ENCODE results near the gene SELPLG.
A peak's percentile ranks its signal among the peaks of the same experiment; 100 is the strongest.
"Not testable (repeated sequence)": the region's sequence is repeated elsewhere in the genome, so short reads cannot be mapped to it uniquely, and the experiment has no call there.

The SELPLG gene

GRCh38 chr12:108618953-108619274 lies 14.8 kb downstream of the SELPLG start:
- H3K4me3 Mint-ChIP-seq; H3K27me3 Mint-ChIP-seq; ATAC-seq (replicated peaks; ENCODE audit: extremely low read depth, poor library complexity, severe bottlenecking); H3K9me3 Mint-ChIP-seq; DNase-seq (ENCODE audit: low spot score in 2 of 2): not testable (repeated sequence)
- Mint-ChIP-seq H3K27ac (ENCODE audit: low read depth) (peak overlapping the region; percentile 96), H3K4me1 (peaks cover 66% of the 10 kb centered on the region), H3K36me3 (ENCODE audit: insufficient read depth) (peaks cover 49% of the 10 kb centered on the region)

DNA sequence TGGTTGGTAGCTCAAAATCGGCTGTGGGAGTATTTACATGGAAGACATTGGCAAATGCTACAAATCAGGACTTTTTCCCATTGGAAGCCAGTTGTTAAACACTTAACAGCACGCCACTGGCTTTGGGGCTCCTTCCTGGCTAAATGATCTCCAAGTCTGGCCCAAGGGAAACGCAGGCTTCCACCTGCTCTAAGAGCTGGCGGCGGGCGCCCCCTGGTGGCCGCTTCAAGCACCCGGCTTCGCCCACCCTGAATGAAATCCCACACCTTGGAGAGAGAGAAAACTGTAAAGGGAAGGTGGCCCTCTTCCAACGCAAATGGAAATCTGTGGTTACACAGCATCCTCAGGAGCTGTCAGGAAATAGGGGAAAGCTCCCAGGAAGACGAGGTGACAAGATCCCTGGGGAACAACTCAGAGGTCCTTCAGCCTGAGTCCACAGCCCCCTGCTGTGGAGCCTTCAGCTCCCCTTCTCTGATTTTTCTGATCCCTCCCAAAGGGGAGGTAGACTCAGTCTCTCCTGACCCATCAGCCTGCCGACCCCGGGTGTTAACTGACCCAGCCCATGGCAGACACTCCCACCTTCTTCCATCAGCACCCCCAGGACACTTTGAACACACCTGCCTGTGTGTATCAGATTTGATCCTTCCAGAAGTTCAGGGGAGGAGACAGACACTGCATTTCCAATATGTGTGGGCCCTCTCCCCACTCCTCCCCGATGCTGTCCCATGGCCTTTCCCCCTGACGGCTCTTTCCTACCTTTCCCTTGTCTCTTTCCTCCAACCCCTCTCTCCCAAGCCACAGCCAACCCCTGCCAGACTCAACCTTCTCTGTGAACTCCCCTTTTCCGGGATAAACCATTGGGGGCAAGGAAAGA lies 15.4 kb downstream of the SELPLG start:
- Mint-ChIP-seq H3K27me3 (no peaks in the 10 kb centered on the region), H3K4me3 (peak overlapping the region; percentile 64), H3K4me1 (peaks cover 63% of the 10 kb centered on the region), H3K36me3 (ENCODE audit: insufficient read depth) (peaks cover 43% of the 10 kb centered on the region), H3K9me3 (no peaks in the 10 kb centered on the region), H3K27ac (ENCODE audit: low read depth) (peak overlapping the region; percentile 96)
- ATAC-seq (replicated peaks; ENCODE audit: extremely low read depth, poor library complexity, severe bottlenecking) (peak; percentile 57), DNase-seq (ENCODE audit: low spot score in 2 of 2) (peak; percentile 65 to 77)

GRCh38 chr12:108616941-108617858 lies 16.5 kb downstream of the SELPLG start:
- H3K4me1 Mint-ChIP-seq: peaks cover 58% of the 10 kb centered on the region
- H3K27me3 Mint-ChIP-seq: no peaks in the 10 kb centered on the region
- peak overlapping the region; percentile 64 for H3K4me3 Mint-ChIP-seq
- peaks cover 33% of the 10 kb centered on the region for H3K36me3 Mint-ChIP-seq (ENCODE audit: insufficient read depth)
- no peaks in the 10 kb centered on the region for H3K9me3 Mint-ChIP-seq
- DNase-seq (ENCODE audit: low spot score in 2 of 2) (peak; percentile 41 to 68), ATAC-seq (replicated peaks; ENCODE audit: extremely low read depth, poor library complexity, severe bottlenecking) (peak; percentile 87)
- H3K27ac Mint-ChIP-seq (ENCODE audit: low read depth): peak overlapping the region; percentile 96

GRCh38 chr12:108616359-108616758 lies 17.3 kb downstream of the SELPLG start:
- ATAC-seq (replicated peaks; ENCODE audit: extremely low read depth, poor library complexity, severe bottlenecking) (no peak), DNase-seq (ENCODE audit: low spot score in 2 of 2) (no peak)
- peak overlapping the region; percentile 64 for H3K4me3 Mint-ChIP-seq
- H3K9me3 Mint-ChIP-seq: no peaks in the 10 kb centered on the region
- H3K27me3 Mint-ChIP-seq: no peaks in the 10 kb centered on the region
- peaks cover 26% of the 10 kb centered on the region for H3K36me3 Mint-ChIP-seq (ENCODE audit: insufficient read depth)
- H3K4me1 Mint-ChIP-seq: peaks cover 54% of the 10 kb centered on the region
- H3K27ac Mint-ChIP-seq (ENCODE audit: low read depth): peak overlapping the region; percentile 96

- peak overlapping the region; percentile 96 for H3K27ac Mint-ChIP-seq (ENCODE audit: low read depth)
- no peak for ATAC-seq (replicated peaks; ENCODE audit: extremely low read depth, poor library complexity, severe bottlenecking)
- H3K4me1 Mint-ChIP-seq: peaks cover 49% of the 10 kb centered on the region
- no peaks in the 10 kb centered on the region for H3K27me3 Mint-ChIP-seq
- peaks cover 22% of the 10 kb centered on the region for H3K36me3 Mint-ChIP-seq (ENCODE audit: insufficient read depth)
- no peak for DNase-seq (ENCODE audit: low spot score in 2 of 2)
- no peak overlapping the region for H3K4me3 Mint-ChIP-seq
- H3K9me3 Mint-ChIP-seq: no peaks in the 10 kb centered on the region
These were observed 17.8 kb downstream of the SELPLG start for GRCh38 chr12:108615918-108616317.

DNA sequence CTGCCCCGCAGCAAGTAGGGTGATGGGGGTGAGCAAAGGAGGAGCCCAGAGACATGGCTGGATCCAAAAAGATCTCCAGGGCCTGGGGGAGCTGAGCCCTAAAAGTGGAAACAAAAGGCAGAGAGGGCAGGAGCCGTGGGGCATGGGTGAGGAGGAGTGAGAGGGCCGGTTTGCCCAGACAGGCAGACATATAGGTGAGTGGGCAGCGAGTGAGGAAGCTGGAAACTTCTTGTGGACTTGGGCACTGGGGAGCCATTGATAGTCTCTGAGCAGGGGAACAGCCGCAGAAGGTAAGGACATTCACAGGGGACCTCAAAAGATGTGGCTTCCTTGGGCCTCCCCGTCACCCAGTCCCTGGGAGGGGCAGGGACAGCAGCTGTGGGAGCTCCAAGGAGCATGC lies 19.1 kb downstream of the SELPLG start:
- H3K27me3 Mint-ChIP-seq: no peaks in the 10 kb centered on the region
- DNase-seq (ENCODE audit: low spot score in 2 of 2) (no peak), ATAC-seq (replicated peaks; ENCODE audit: extremely low read depth, poor library complexity, severe bottlenecking) (no peak)
- H3K36me3 Mint-ChIP-seq (ENCODE audit: insufficient read depth): peaks cover 16% of the 10 kb centered on the region
- no peaks in the 10 kb centered on the region for H3K9me3 Mint-ChIP-seq
- peak overlapping the region; percentile 77 for H3K27ac Mint-ChIP-seq (ENCODE audit: low read depth)
- no peak overlapping the region for H3K4me3 Mint-ChIP-seq
- H3K4me1 Mint-ChIP-seq: peaks cover 43% of the 10 kb centered on the region

DNA sequence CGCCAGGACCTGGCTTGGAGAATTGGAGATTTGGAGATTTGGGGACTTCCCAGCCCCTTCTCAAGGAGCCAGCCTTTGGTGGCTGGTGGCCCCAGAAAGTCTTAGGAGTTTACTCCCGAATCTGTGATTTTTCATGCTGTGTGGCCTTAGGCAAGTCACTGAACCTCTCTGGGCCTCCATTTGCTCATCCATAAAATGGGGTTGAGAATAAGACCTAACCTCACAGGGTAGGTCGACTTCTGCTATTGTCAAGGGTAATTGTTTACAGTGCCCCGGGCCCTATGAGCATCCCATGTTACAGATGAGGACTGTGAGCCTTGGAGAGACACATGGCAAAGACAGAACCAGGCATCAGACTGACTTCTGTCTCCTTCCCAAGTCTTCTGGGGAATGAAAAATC lies 19.7 kb downstream of the SELPLG start:
- Mint-ChIP-seq H3K36me3 (ENCODE audit: insufficient read depth) (peaks cover 16% of the 10 kb centered on the region), H3K27me3 (no peaks in the 10 kb centered on the region), H3K4me1 (peaks cover 40% of the 10 kb centered on the region), H3K9me3 (no peaks in the 10 kb centered on the region), H3K4me3 (no peak overlapping the region), H3K27ac (ENCODE audit: low read depth) (peak overlapping the region; percentile 77)
- no peak for DNase-seq (ENCODE audit: low spot score in 2 of 2)
- ATAC-seq (replicated peaks; ENCODE audit: extremely low read depth, poor library complexity, severe bottlenecking): no peak

DNA sequence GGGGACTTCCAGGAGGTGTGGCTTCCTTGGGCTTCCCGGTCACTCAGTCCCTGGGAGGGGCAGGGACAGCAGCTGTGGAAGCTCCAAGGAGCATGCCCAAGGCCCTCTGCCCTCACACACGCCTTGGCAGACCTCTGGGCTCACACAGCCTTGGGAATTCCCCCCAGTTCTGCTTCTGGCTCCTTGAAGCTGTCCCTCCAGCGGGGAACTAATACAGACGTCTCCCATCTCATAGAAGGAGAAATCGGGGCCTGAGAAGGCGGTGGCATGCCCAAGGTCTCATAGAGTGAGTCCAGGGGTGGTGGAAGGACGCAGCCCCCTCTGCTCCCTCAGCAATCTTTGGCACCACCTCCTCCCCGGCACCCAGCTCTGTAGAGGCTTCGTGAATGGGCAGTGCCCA lies 20.1 kb downstream of the SELPLG start:
- no peak for DNase-seq (ENCODE audit: low spot score in 2 of 2)
- Mint-ChIP-seq H3K4me1 (peaks cover 35% of the 10 kb centered on the region), H3K9me3 (no peaks in the 10 kb centered on the region)

GRCh38 chr12:108612788-108613282 lies 20.9 kb downstream of the SELPLG start:
- Mint-ChIP-seq H3K9me3 (no peaks in the 10 kb centered on the region), H3K27me3 (no peaks in the 10 kb centered on the region), H3K4me1 (peaks cover 28% of the 10 kb centered on the region), H3K36me3 (ENCODE audit: insufficient read depth) (peaks cover 13% of the 10 kb centered on the region), H3K27ac (ENCODE audit: low read depth) (no peak overlapping the region), H3K4me3 (no peak overlapping the region)
- no peak for ATAC-seq (replicated peaks; ENCODE audit: extremely low read depth, poor library complexity, severe bottlenecking)
- no peak for DNase-seq (ENCODE audit: low spot score in 2 of 2)

More for the DNA sequence above, 20.1 kb downstream of the SELPLG start:
- Mint-ChIP-seq H3K27me3 (no peaks in the 10 kb centered on the region), H3K36me3 (ENCODE audit: insufficient read depth) (peaks cover 16% of the 10 kb centered on the region), H3K4me3 (no peak overlapping the region), H3K27ac (ENCODE audit: low read depth) (peak overlapping the region; percentile 77)
- no peak for ATAC-seq (replicated peaks; ENCODE audit: extremely low read depth, poor library complexity, severe bottlenecking)

GRCh38 chr12:108611884-108612415 lies 21.7 kb downstream of the SELPLG start:
- ATAC-seq (replicated peaks; ENCODE audit: extremely low read depth, poor library complexity, severe bottlenecking): no peak
- H3K27ac Mint-ChIP-seq (ENCODE audit: low read depth): peak overlapping the region; percentile 41
- H3K4me1 Mint-ChIP-seq: peaks cover 19% of the 10 kb centered on the region
- H3K27me3 Mint-ChIP-seq: no peaks in the 10 kb centered on the region
- H3K4me3 Mint-ChIP-seq: no peak overlapping the region
- peak; percentile 40 to 47 for DNase-seq (ENCODE audit: low spot score in 2 of 2)
- no peaks in the 10 kb centered on the region for H3K9me3 Mint-ChIP-seq
- H3K36me3 Mint-ChIP-seq (ENCODE audit: insufficient read depth): peaks cover 8% of the 10 kb centered on the region

- Mint-ChIP-seq H3K27me3 (no peaks in the 10 kb centered on the region), H3K27ac (ENCODE audit: low read depth) (no peak overlapping the region), H3K36me3 (ENCODE audit: insufficient read depth) (peaks cover 4% of the 10 kb centered on the region), H3K4me3 (no peak overlapping the region), H3K4me1 (peaks cover 12% of the 10 kb centered on the region), H3K9me3 (no peaks in the 10 kb centered on the region)
- ATAC-seq (replicated peaks; ENCODE audit: extremely low read depth, poor library complexity, severe bottlenecking) (no peak), DNase-seq (ENCODE audit: low spot score in 2 of 2) (no peak)
These were observed 22.7 kb downstream of the SELPLG start for GRCh38 chr12:108610856-108611605.

- Mint-ChIP-seq H3K4me1 (peaks cover 12% of the 10 kb centered on the region), H3K27ac (ENCODE audit: low read depth) (peak overlapping the region; percentile 55), H3K4me3 (no peak overlapping the region)
These were observed 23.3 kb downstream of the SELPLG start for GRCh38 chr12:108610336-108610815.

More at GRCh38 chr12:108610336-108610815, 23.3 kb downstream of the SELPLG start:
- H3K27me3 Mint-ChIP-seq: no peaks in the 10 kb centered on the region
- peaks cover 7% of the 10 kb centered on the region for H3K36me3 Mint-ChIP-seq (ENCODE audit: insufficient read depth)
- no peaks in the 10 kb centered on the region for H3K9me3 Mint-ChIP-seq
- ATAC-seq (replicated peaks; ENCODE audit: extremely low read depth, poor library complexity, severe bottlenecking) (no peak), DNase-seq (ENCODE audit: low spot score in 2 of 2) (no peak)

All from central memory CD8-positive, alpha-beta T cell (primary cell).